Smooth muscle cell (in vitro differentiated cells): ENCODE measurements around the gene NCMAP. TPM values are rescaled to one million over a fixed set of nuclear protein-coding genes. Genes with fewer than 3 reads are reported as not detected.
"Not testable (repeated sequence)": the region's sequence is repeated elsewhere in the genome, so short reads cannot be mapped to it uniquely, and the experiment has no call there.

Source experiments
- DNase-seq: peaks from one replicate; lab custom pipeline; 2025; ENCODE audit not compliant: unreplicated experiment; lab: John Stamatoyannopoulos, UW
- H2AFZ ChIP-seq: fragments of 200-600 bp; sonication (generic); 2 replicates; pipeline ENCODE4 v1.6.0; 2016; ENCODE audit warnings: antibody characterized with exemption, low read depth, mild to moderate bottlenecking
- H3F3A ChIP-seq: fragments of 200-600 bp; sonication (generic); 2 replicates; pipeline ENCODE4 v1.6.0; 2017; ENCODE audit warnings: antibody characterized with exemption, low read depth
- H3K27ac ChIP-seq: fragments of 200-600 bp; sonication (generic); 2 replicates; pipeline ENCODE4 v1.5.1; 2016; ENCODE audit warnings: low read depth, mild to moderate bottlenecking
- H3K27me3 ChIP-seq: fragments of 200-600 bp; sonication (generic); 2 replicates; pipeline ENCODE4 v1.6.1; 2016; ENCODE audit warnings: low read depth, mild to moderate bottlenecking
- H3K36me3 ChIP-seq: fragments of 200-600 bp; sonication (generic); 2 replicates; pipeline ENCODE4 v1.5.1; 2016; ENCODE audit warnings: low read depth
- H3K4me1 ChIP-seq: fragments of 200-600 bp; sonication (generic); 2 replicates; pipeline ENCODE4 v1.5.1; 2016; ENCODE audit warnings: low read depth
- H3K4me2 ChIP-seq: fragments of 200-600 bp; sonication (generic); 2 replicates; pipeline ENCODE4 v1.6.0; 2016; ENCODE audit warnings: mild to moderate bottlenecking
- H3K4me3 ChIP-seq: fragments of 200-600 bp; sonication (generic); 2 replicates; pipeline ENCODE4 v1.5.1; 2016; ENCODE audit warnings: mild to moderate bottlenecking
- H3K79me2 ChIP-seq: fragments of 200-600 bp; sonication (generic); 2 replicates; pipeline ENCODE4 v1.6.0; 2016; ENCODE audit warnings: low read depth, mild to moderate bottlenecking
- H3K9ac ChIP-seq: fragments of 200-600 bp; sonication (generic); 2 replicates; pipeline ENCODE4 v1.6.0; 2016; ENCODE audit warnings: low read depth
- H3K9me3 ChIP-seq: fragments of 200-600 bp; sonication (generic); replicated peaks from 2 replicates; pipeline ENCODE4 v1.5.1; 2016; ENCODE audit warnings: low read depth
- H4K20me1 ChIP-seq: fragments of 200-600 bp; sonication (generic); 2 replicates; pipeline ENCODE4 v1.6.0; 2016; ENCODE audit warnings: low read depth
- CTCF ChIP-seq: fragments of 200-600 bp; sonication (generic); IDR thresholded peaks from 2 replicates; pipeline ENCODE4 v1.5.1; 2017; ENCODE audit warnings: borderline replicate concordance, mild to moderate bottlenecking, antibody characterized with exemption; ENCODE audit not compliant: insufficient read depth, poor library complexity, severe bottlenecking
- WGBS: methylation state at CpG from one replicate; pipeline ENCODE4 v1.1.7; 2016; ENCODE audit warnings: low lambda C conversion rate; 5-methylcytosine and 5-hydroxymethylcytosine counted together
- polyA plus RNA-seq: library from polyadenylated mRNA; unstranded; fragments of >200 nt; fragmentation: Nextera tagmentation; extraction: Ambion mirVana; gene quantifications from 2 replicates; pipeline ENCODE4 v1.2.1, GENCODE V29; 2016
- total RNA-seq: library from RNA; depleted of rRNA; stranded (reverse); fragments of >200 nt; gene quantifications from 2 replicates; pipeline ENCODE4 v1.2.3, GENCODE V29; 2014

NCMAP gene
- total and polyA plus RNA-seq, 2 experiments from 2014 or later = not detected

- TF ChIP-seq CTCF = no peak
- peaks cover 8% of the 10 kb centered on the region for H3K4me1 ChIP-seq
- H3K9ac ChIP-seq = no peak overlapping the region
- no peak overlapping the region for H3K4me3 ChIP-seq
- no peak overlapping the region for H3K4me2 ChIP-seq
- H3K36me3 ChIP-seq = no peaks in the 10 kb centered on the region
- no peak overlapping the region for H3K27ac ChIP-seq
- H3F3A ChIP-seq = no peaks in the 10 kb centered on the region
- peaks cover 36% of the 10 kb centered on the region for H4K20me1 ChIP-seq
- peaks cover 34% of the 10 kb centered on the region for H3K79me2 ChIP-seq
- WGBS = 95% methylated on average over 5 of the region's 5 CpGs
- H2AFZ ChIP-seq = no peak overlapping the region
- H3K9me3 ChIP-seq = no peaks in the 10 kb centered on the region
- no peak for DNase-seq
- no peaks in the 10 kb centered on the region for H3K27me3 ChIP-seq
These were observed 47.0 kb upstream of the NCMAP start for GRCh38 chr1:24508911-24509310.

- H3K79me2 ChIP-seq = peaks cover 4% of the 10 kb centered on the region
- peaks cover 44% of the 10 kb centered on the region for H4K20me1 ChIP-seq
- no peak for DNase-seq
- H3K4me1 ChIP-seq = no peaks in the 10 kb centered on the region
- 70% methylated on average over 2 of the region's 2 CpGs for WGBS
- H3K27ac ChIP-seq = no peak overlapping the region
- H2AFZ ChIP-seq = no peak overlapping the region
- H3K4me2 ChIP-seq = no peak overlapping the region
- TF ChIP-seq CTCF = no peak
- no peaks in the 10 kb centered on the region for H3F3A ChIP-seq
- H3K9ac ChIP-seq = no peak overlapping the region
- no peaks in the 10 kb centered on the region for H3K36me3 ChIP-seq
- no peaks in the 10 kb centered on the region for H3K9me3 ChIP-seq
- no peak overlapping the region for H3K4me3 ChIP-seq
- H3K27me3 ChIP-seq = no peaks in the 10 kb centered on the region
These were observed 42.2 kb upstream of the NCMAP start for GRCh38 chr1:24513706-24514105.

- no peak overlapping the region for H2AFZ ChIP-seq
- H3K4me1 ChIP-seq = no peaks in the 10 kb centered on the region
- TF ChIP-seq CTCF = no peak
- H3K9me3 ChIP-seq = no peaks in the 10 kb centered on the region
- no peaks in the 10 kb centered on the region for H3F3A ChIP-seq
- H3K27ac ChIP-seq = no peak overlapping the region
- 97% methylated on average over 5 of the region's 5 CpGs for WGBS
- no peak overlapping the region for H3K9ac ChIP-seq
- no peaks in the 10 kb centered on the region for H3K36me3 ChIP-seq
- peaks cover 44% of the 10 kb centered on the region for H4K20me1 ChIP-seq
- no peak for DNase-seq
- H3K4me3 ChIP-seq = no peak overlapping the region
- H3K4me2 ChIP-seq = no peak overlapping the region
- H3K79me2 ChIP-seq = peaks cover 4% of the 10 kb centered on the region
- no peaks in the 10 kb centered on the region for H3K27me3 ChIP-seq
These were observed 40.9 kb upstream of the NCMAP start for GRCh38 chr1:24514946-24515345.

GRCh38 chr1:24515671-24516209 lies 40.1 kb upstream of the NCMAP start:
- not testable (repeated sequence) for H3K9ac ChIP-seq, DNase-seq, H3K4me1 ChIP-seq, H3K9me3 ChIP-seq, H2AFZ ChIP-seq, H3K27ac ChIP-seq, H3K36me3 ChIP-seq, H3K27me3 ChIP-seq, H3K4me2 ChIP-seq, H3K4me3 ChIP-seq, H3F3A ChIP-seq, H3K79me2 ChIP-seq
- peaks cover 37% of the 10 kb centered on the region for H4K20me1 ChIP-seq
- 85% methylated on average over 14 of the region's 14 CpGs for WGBS
